ENCODE results near the gene FARP1. TPM values are rescaled to one million over a fixed set of nuclear protein-coding genes. Genes with fewer than 3 reads are reported as not detected.

Gene FARP1
- total and polyA plus RNA-seq, 2 of the 13 experiments (the other 11 are each of a cell fraction or from before 2014, with no cell fraction given) = 70.6 to 126 TPM

DNA sequence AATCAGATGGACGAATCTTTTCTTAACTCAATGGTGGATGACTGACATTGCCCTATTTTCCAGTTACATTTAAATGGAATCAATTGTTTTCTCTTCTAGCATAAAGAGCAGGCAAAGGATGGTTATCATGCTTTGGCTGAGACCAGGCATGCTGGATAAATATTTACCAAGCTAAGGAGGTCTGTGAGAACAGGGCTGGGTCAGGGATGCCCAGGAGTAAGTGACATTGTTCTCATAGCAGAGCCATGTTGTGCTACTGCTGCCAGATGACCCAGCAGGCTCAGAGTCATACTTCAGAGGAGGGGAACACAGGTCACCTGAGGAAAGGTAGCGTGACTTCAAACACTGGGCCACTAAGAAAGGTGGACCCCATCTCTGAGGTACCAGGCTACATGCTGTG, 150.2 kb downstream of the FARP1 start (continued):
- TF ChIP-seq STAT5B (CRISPR knock-in tag; IDR thresholded peaks at IDR 0.05) = no peak
- no peak for TF ChIP-seq AGO1 (IDR thresholded peaks at IDR 0.05; ENCODE audit: low read depth, low read length, poor library complexity, severe bottlenecking)
- TF ChIP-seq, protein P1, sequence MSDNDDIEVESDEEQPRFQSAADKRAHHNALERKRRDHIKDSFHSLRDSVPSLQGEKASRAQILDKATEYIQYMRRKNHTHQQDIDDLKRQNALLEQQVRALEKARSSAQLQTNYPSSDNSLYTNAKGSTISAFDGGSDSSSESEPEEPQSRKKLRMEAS (IDR thresholded peaks at IDR 0.05) = 0 out of 2 replicates have a peak, but pooled peaks have one; percentile 20
- no peak for TF ChIP-seq SRSF9 (IDR thresholded peaks at IDR 0.05; ENCODE audit: borderline replicate concordance, insufficient read depth, low read depth, low read length, poor library complexity, severe bottlenecking)
- no peak for TF ChIP-seq SP1 (IDR thresholded peaks at IDR 0.05)
- no peak for TF ChIP-seq SP1 (CRISPR knock-in tag; IDR thresholded peaks at IDR 0.05)
- TF ChIP-seq ZNF547 (CRISPR knock-in tag; IDR thresholded peaks at IDR 0.05) = no peak
- TF ChIP-seq TBX2 (CRISPR knock-in tag; IDR thresholded peaks at IDR 0.05; ENCODE audit: borderline replicate concordance) = peak; percentile 40; the same call in 1 of the 2 replicates
- no peak for TF ChIP-seq PRMT3 (CRISPR knock-in tag; IDR thresholded peaks at IDR 0.05; ENCODE audit: borderline replicate concordance, low read depth)
- TF ChIP-seq PPARG (CRISPR knock-in tag; conservative IDR thresholded peaks at IDR 0.05) = no peak
- TF ChIP-seq U2AF2 (IDR thresholded peaks at IDR 0.05; ENCODE audit: low read depth, low read length) = no peak
- no peak for TF ChIP-seq PAF1 (CRISPR knock-in tag; IDR thresholded peaks at IDR 0.05)
- no peak for TF ChIP-seq ZNF329 (CRISPR knock-in tag; IDR thresholded peaks at IDR 0.05; ENCODE audit: low read depth)
- peak in 1 of 2 experiments; percentile 34; a peak in 1 of 4 replicates for TF ChIP-seq EP300 (IDR thresholded peaks at IDR 0.05; ENCODE audit: low read depth in 2 of 2, low read length in 2 of 2)
- TF ChIP-seq EP300 (CRISPR knock-in tag; IDR thresholded peaks at IDR 0.05; ENCODE audit: borderline replicate concordance) = no peak
- TF ChIP-seq REPIN1 (CRISPR knock-in tag; IDR thresholded peaks at IDR 0.05; ENCODE audit: borderline replicate concordance, low read depth) = no peak
- no peak for TF ChIP-seq MAFK (conservative IDR thresholded peaks at IDR 0.05 in 1 of 2, IDR thresholded peaks at IDR 0.05 in 1 of 2; ENCODE audit: low read length in 2 of 2)
- TF ChIP-seq CREBL2 (CRISPR knock-in tag; IDR thresholded peaks at IDR 0.05; ENCODE audit: borderline replicate concordance) = no peak
- no peak for TF ChIP-seq MAFF (IDR thresholded peaks at IDR 0.05; ENCODE audit: low read depth, low read length)
- TF ChIP-seq, protein P2, sequence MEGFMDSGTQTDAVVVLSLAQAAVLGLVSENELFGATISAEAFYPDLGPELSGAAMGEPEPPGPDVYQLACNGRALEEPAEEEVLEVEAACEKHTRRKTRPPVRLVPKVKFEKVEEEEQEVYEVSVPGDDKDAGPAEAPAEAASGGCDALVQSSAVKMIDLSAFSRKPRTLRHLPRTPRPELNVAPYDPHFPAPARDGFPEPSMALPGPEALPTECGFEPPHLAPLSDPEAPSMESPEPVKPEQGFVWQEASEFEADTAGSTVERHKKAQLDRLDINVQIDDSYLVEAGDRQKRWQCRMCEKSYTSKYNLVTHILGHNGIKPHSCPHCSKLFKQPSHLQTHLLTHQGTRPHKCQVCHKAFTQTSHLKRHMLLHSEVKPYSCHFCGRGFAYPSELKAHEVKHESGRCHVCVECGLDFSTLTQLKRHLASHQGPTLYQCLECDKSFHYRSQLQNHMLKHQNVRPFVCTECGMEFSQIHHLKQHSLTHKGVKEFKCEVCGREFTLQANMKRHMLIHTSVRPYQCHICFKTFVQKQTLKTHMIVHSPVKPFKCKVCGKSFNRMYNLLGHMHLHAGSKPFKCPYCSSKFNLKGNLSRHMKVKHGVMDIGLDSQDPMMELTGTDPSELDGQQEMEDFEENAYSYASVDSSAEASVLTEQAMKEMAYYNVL (CRISPR knock-in tag; IDR thresholded peaks at IDR 0.05; ENCODE audit: borderline replicate concordance) = no peak
- TF ChIP-seq, protein P3, sequence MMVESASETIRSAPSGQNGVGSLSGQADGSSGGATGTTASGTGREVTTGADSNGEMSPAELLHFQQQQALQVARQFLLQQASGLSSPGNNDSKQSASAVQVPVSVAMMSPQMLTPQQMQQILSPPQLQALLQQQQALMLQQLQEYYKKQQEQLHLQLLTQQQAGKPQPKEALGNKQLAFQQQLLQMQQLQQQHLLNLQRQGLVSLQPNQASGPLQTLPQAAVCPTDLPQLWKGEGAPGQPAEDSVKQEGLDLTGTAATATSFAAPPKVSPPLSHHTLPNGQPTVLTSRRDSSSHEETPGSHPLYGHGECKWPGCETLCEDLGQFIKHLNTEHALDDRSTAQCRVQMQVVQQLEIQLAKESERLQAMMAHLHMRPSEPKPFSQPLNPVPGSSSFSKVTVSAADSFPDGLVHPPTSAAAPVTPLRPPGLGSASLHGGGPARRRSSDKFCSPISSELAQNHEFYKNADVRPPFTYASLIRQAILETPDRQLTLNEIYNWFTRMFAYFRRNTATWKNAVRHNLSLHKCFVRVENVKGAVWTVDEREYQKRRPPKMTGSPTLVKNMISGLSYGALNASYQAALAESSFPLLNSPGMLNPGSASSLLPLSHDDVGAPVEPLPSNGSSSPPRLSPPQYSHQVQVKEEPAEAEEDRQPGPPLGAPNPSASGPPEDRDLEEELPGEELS (CRISPR knock-in tag; IDR thresholded peaks at IDR 0.05) = peak; percentile 62
- TF ChIP-seq MEF2D (CRISPR knock-in tag; IDR thresholded peaks at IDR 0.05) = no peak
- TF ChIP-seq ZFP1 (CRISPR knock-in tag; IDR thresholded peaks at IDR 0.05) = no peak
- TF ChIP-seq, protein P4, sequence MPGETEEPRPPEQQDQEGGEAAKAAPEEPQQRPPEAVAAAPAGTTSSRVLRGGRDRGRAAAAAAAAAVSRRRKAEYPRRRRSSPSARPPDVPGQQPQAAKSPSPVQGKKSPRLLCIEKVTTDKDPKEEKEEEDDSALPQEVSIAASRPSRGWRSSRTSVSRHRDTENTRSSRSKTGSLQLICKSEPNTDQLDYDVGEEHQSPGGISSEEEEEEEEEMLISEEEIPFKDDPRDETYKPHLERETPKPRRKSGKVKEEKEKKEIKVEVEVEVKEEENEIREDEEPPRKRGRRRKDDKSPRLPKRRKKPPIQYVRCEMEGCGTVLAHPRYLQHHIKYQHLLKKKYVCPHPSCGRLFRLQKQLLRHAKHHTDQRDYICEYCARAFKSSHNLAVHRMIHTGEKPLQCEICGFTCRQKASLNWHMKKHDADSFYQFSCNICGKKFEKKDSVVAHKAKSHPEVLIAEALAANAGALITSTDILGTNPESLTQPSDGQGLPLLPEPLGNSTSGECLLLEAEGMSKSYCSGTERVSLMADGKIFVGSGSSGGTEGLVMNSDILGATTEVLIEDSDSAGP (CRISPR knock-in tag; IDR thresholded peaks at IDR 0.05; ENCODE audit: borderline replicate concordance) = no peak

Measured in HepG2 (cell line).